H9 (cell line): Measurements from ENCODE around the gene PRR16. TPM values are rescaled to one million over a fixed set of nuclear protein-coding genes. Genes with fewer than 3 reads are reported as not detected.

Experiments
- DNase-seq: peaks from one replicate; pipeline ENCODE4 v3.0.0-alpha.2; 2017
- H2AFZ ChIP-seq: one replicate; pipeline ENCODE4 v1.6.1; 2013; ENCODE audit warnings: mild to moderate bottlenecking, low read length, control low read depth, moderate library complexity
- H2AK5ac ChIP-seq: 2 replicates; pipeline ENCODE4 v1.6.1; 2013; ENCODE audit warnings: low read length, control low read depth, mixed read lengths; ENCODE audit not compliant: insufficient read length
- H2BK120ac ChIP-seq: one replicate; pipeline ENCODE4 v1.6.1; 2013; ENCODE audit warnings: low read depth, mild to moderate bottlenecking, low read length, control low read depth, inconsistent platforms; ENCODE audit not compliant: poor library complexity, severe bottlenecking
- H2BK12ac ChIP-seq: 2 replicates; pipeline ENCODE4 v1.6.1; 2013; ENCODE audit warnings: low read length, control low read depth, mixed read lengths, low read depth; ENCODE audit not compliant: insufficient read length
- H2BK15ac ChIP-seq: 2 replicates; pipeline ENCODE4 v1.6.1; 2013; ENCODE audit warnings: low read depth, low read length, control low read depth
- H2BK20ac ChIP-seq: one replicate; pipeline ENCODE4 v1.6.1; 2013; ENCODE audit warnings: low read depth, mild to moderate bottlenecking, low read length, control low read depth, inconsistent platforms; ENCODE audit not compliant: poor library complexity, severe bottlenecking
- H2BK5ac ChIP-seq: 2 replicates; pipeline ENCODE4 v1.6.1; 2013; ENCODE audit warnings: low read length, control low read depth, mixed read lengths; ENCODE audit not compliant: insufficient read length
- H3K14ac ChIP-seq: 2 replicates; pipeline ENCODE4 v1.6.1; 2013; ENCODE audit warnings: low read length, control low read depth; ENCODE audit not compliant: insufficient read depth
- H3K18ac ChIP-seq: 2 replicates; pipeline ENCODE4 v1.6.1; 2013; ENCODE audit warnings: low read depth, mild to moderate bottlenecking, mixed read lengths, low read length, control low read depth; ENCODE audit not compliant: insufficient read length
- H3K23ac ChIP-seq: 2 replicates; pipeline ENCODE4 v1.6.1; 2013; ENCODE audit warnings: low read length, control low read depth, mixed read lengths, low read depth; ENCODE audit not compliant: insufficient read length
- H3K23me2 ChIP-seq: 2 replicates; pipeline ENCODE4 v1.6.1; 2013; ENCODE audit warnings: low read depth, mild to moderate bottlenecking, mixed read lengths, low read length, control low read depth; ENCODE audit not compliant: insufficient read length, poor library complexity, severe bottlenecking
- H3K27ac ChIP-seq: 2 replicates; pipeline ENCODE4 v1.5.1; 2013; ENCODE audit warnings: low read length, control low read depth, mixed read lengths, low read depth; ENCODE audit not compliant: insufficient read length
- H3K27me3 ChIP-seq: 2 replicates; pipeline ENCODE4 v1.6.1; 2013; ENCODE audit warnings: low read length, control low read depth, inconsistent platforms; ENCODE audit not compliant: insufficient read depth
- H3K4ac ChIP-seq: 2 replicates; pipeline ENCODE4 v1.6.1; 2013; ENCODE audit warnings: low read depth, mild to moderate bottlenecking, control low read depth, inconsistent platforms, low read length, moderate library complexity
- H3K4me1 ChIP-seq: 2 replicates; pipeline ENCODE4 v1.6.1; 2013; ENCODE audit warnings: low read length, control low read depth, inconsistent platforms; ENCODE audit not compliant: insufficient read depth
- H3K4me2 ChIP-seq: 2 replicates; pipeline ENCODE4 v1.6.1; 2013; ENCODE audit warnings: low read length, control low read depth, mixed read lengths; ENCODE audit not compliant: insufficient read length, insufficient read depth
- H3K56ac ChIP-seq: 2 replicates; pipeline ENCODE4 v1.6.1; 2013; ENCODE audit warnings: low read depth, mild to moderate bottlenecking, mixed read lengths, low read length, control low read depth; ENCODE audit not compliant: insufficient read length
- H3K79me1 ChIP-seq: 2 replicates; pipeline ENCODE4 v1.6.1; 2013; ENCODE audit warnings: low read depth, mild to moderate bottlenecking, moderate library complexity, low read length, control low read depth, inconsistent platforms; ENCODE audit not compliant: insufficient read depth, poor library complexity, severe bottlenecking
- H3K79me2 ChIP-seq: 2 replicates; pipeline ENCODE4 v1.6.1; 2013; ENCODE audit warnings: low read length, control low read depth, inconsistent platforms; ENCODE audit not compliant: insufficient read depth
- H3K9ac ChIP-seq: 2 replicates; pipeline ENCODE4 v1.6.1; 2013; ENCODE audit warnings: low read length, control low read depth, mixed read lengths; ENCODE audit not compliant: insufficient read length; ENCODE audit errors: extremely low read depth
- H3K9me3 ChIP-seq: one replicate; pipeline ENCODE4 v1.6.1; 2013; ENCODE audit warnings: low read depth, low read length, inconsistent platforms; ENCODE audit not compliant: control insufficient read depth
- H3T11ph ChIP-seq: one replicate; pipeline ENCODE4 v1.6.1; 2013; ENCODE audit warnings: mild to moderate bottlenecking, low read length, control low read depth, inconsistent platforms
- H4K20me1 ChIP-seq: one replicate; pipeline ENCODE4 v1.6.1; 2013; ENCODE audit not compliant: control insufficient read depth, insufficient read length, insufficient read depth
- H4K5ac ChIP-seq: 2 replicates; pipeline ENCODE4 v1.6.1; 2013; ENCODE audit warnings: low read depth, mild to moderate bottlenecking, mixed read lengths, low read length, control low read depth; ENCODE audit not compliant: insufficient read length
- H4K8ac ChIP-seq: replicated peaks from 2 replicates; pipeline ENCODE4 v1.6.1; 2013; ENCODE audit warnings: low read length, control low read depth, mixed read lengths, low read depth; ENCODE audit not compliant: insufficient read length
- H4K91ac ChIP-seq: 2 replicates; pipeline ENCODE4 v1.6.1; 2013; ENCODE audit warnings: low read depth, mild to moderate bottlenecking, moderate library complexity, mixed read lengths, low read length, control low read depth; ENCODE audit not compliant: insufficient read length
- H3K27ac Mint-ChIP-seq, 3 experiments: 2 replicates in 2 of 3; 3 replicates in 1 of 3; pipeline ENCODE4 v1.8.0; 2020 to 2021; ENCODE audit warnings: mixed read lengths in 3 of 3, mild to moderate bottlenecking in 1 of 3, moderate library complexity in 1 of 3
- H3K27me3 Mint-ChIP-seq: 2 replicates; pipeline ENCODE4 v1.8.0; 2021; ENCODE audit warnings: low read depth, mild to moderate bottlenecking, moderate library complexity, mixed read lengths
- H3K36me3 Mint-ChIP-seq, 3 experiments: 2 replicates in 2 of 3; 3 replicates in 1 of 3; pipeline ENCODE4 v1.8.0; 2020 to 2021; ENCODE audit warnings: low read depth in 3 of 3, mixed read lengths in 3 of 3; ENCODE audit not compliant: insufficient read depth in 1 of 3
- H3K4me1 Mint-ChIP-seq, 2 experiments: 2 replicates each; pipeline ENCODE4 v1.8.0; 2020; ENCODE audit warnings: mixed read lengths in 2 of 2
- H3K4me3 Mint-ChIP-seq, 2 experiments: 2 replicates in 1 of 2; 3 replicates in 1 of 2; pipeline ENCODE4 v1.8.0; 2020 to 2021; ENCODE audit warnings: mild to moderate bottlenecking in 2 of 2, mixed read lengths in 2 of 2, moderate library complexity in 1 of 2
- H3K9me3 Mint-ChIP-seq, 2 experiments: 2 replicates in 1 of 2; 3 replicates in 1 of 2; pipeline ENCODE4 v1.8.0; 2020; ENCODE audit warnings: mild to moderate bottlenecking in 2 of 2, mixed read lengths in 2 of 2, moderate library complexity in 1 of 2
- WGBS: extraction: QIAGEN DNeasy Blood & Tissue Kit; methylation state at CpG from one replicate; pipeline ENCODE4 v1.1.7; 2013; ENCODE audit warnings: missing lambda C conversion rate, low lambda C conversion rate, mixed read lengths; ENCODE audit not compliant: insufficient read length; ENCODE audit errors: extremely low coverage; 5-methylcytosine and 5-hydroxymethylcytosine counted together
- total RNA-seq: library from RNA; stranded (reverse); gene quantifications from 2 replicates; pipeline ENCODE4 v1.2.1, GENCODE V29; 2021
- TF ChIP-seq, protein P1 (sequence below): fragments of 200-600 bp; sonication (generic); conservative IDR thresholded peaks from 3 replicates; pipeline ENCODE4 v1.8.0; 2021; ENCODE audit warnings: antibody characterized with exemption, mild to moderate bottlenecking

The PRR16 gene
- total RNA-seq, 1 experiment from 2014 or later = 0.13 TPM

GRCh38 chr5:120538149-120538548 is 74.0 kb downstream of the PRR16 start:
- Histone ChIP-seq H2BK20ac (no peak overlapping the region), H3K4ac (no peak overlapping the region), H2AK5ac (no peak overlapping the region), H4K91ac (no peak overlapping the region), H3K9ac (no peak overlapping the region), H3T11ph (no peak overlapping the region), H3K4me1 (no peaks in the 10 kb centered on the region), H3K56ac (no peak overlapping the region), H3K79me1 (no peaks in the 10 kb centered on the region), H3K27ac (no peak overlapping the region), H3K18ac (no peak overlapping the region), H4K8ac (no peak overlapping the region), H3K14ac (no peak overlapping the region), H2BK5ac (no peak overlapping the region), H3K79me2 (no peaks in the 10 kb centered on the region), H4K20me1 (no peaks in the 10 kb centered on the region), H3K23me2 (no peaks in the 10 kb centered on the region), H3K23ac (no peak overlapping the region), H2AFZ (no peak overlapping the region), H2BK15ac (no peak overlapping the region), H2BK120ac (no peak overlapping the region), H3K4me2 (no peak overlapping the region), H4K5ac (no peak overlapping the region), H3K9me3 (no peaks in the 10 kb centered on the region), H3K27me3 (no peaks in the 10 kb centered on the region), H2BK12ac (no peak overlapping the region)
- peaks cover 10 to 17% of the 10 kb centered on the region in 2 experiments; a peak in 3 of 4 replicates for H3K4me1 Mint-ChIP-seq
- no peaks in the 10 kb centered on the region for H3K9me3 Mint-ChIP-seq
- DNase-seq = no peak
- no peaks in the 10 kb centered on the region for H3K36me3 Mint-ChIP-seq
- TF ChIP-seq, protein P1, sequence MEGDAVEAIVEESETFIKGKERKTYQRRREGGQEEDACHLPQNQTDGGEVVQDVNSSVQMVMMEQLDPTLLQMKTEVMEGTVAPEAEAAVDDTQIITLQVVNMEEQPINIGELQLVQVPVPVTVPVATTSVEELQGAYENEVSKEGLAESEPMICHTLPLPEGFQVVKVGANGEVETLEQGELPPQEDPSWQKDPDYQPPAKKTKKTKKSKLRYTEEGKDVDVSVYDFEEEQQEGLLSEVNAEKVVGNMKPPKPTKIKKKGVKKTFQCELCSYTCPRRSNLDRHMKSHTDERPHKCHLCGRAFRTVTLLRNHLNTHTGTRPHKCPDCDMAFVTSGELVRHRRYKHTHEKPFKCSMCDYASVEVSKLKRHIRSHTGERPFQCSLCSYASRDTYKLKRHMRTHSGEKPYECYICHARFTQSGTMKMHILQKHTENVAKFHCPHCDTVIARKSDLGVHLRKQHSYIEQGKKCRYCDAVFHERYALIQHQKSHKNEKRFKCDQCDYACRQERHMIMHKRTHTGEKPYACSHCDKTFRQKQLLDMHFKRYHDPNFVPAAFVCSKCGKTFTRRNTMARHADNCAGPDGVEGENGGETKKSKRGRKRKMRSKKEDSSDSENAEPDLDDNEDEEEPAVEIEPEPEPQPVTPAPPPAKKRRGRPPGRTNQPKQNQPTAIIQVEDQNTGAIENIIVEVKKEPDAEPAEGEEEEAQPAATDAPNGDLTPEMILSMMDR = no peak
- no CpG with 5 or more reads among the region's 2 CpGs for WGBS
- H3K27me3 Mint-ChIP-seq = no peaks in the 10 kb centered on the region
- no peak overlapping the region for H3K4me3 Mint-ChIP-seq
- H3K27ac Mint-ChIP-seq = no peak overlapping the region
